CD4-positive, alpha-beta T cell (primary cell): Measurements from ENCODE around the gene WWC2. TPM values are rescaled to one million over a fixed set of nuclear protein-coding genes. Genes with fewer than 3 reads are reported as not detected.

Experiments
- ATAC-seq: fragments of 200-7000 bp; cut with Tn5 transposase; one replicate; pipeline ENCODE4 v1.10.0; 2022; ENCODE audit warnings: mild to moderate bottlenecking; ENCODE audit not compliant: poor library complexity
- CTCF ChIA-PET: fragments of 350-600 bp; sonication (Branson Sonifier 250); formaldehyde crosslinking; loops from one replicate; lab custom pipeline; 2021; ENCODE audit warnings: antibody characterized with exemption, inconsistent platforms; lab: Charles Lee
- POLR2A ChIA-PET: fragments of 350-600 bp; sonication (Branson Sonifier 250); formaldehyde crosslinking; loops from one replicate; lab custom pipeline; 2021; ENCODE audit warnings: antibody characterized with exemption, inconsistent platforms; lab: Charles Lee
- DNase-seq, 14 experiments: peaks; one replicate each; pipeline ENCODE4 v3.0.0-alpha.2; 2013 to 2020; ENCODE audit warnings: mixed read lengths in 2 of 14
- H3K27ac ChIP-seq, 2 donors: one replicate each; pipeline versions ENCODE4 v1.5.1 to v1.7.0; 2013; ENCODE audit warnings: low read length in 2 of 2, low read depth in 1 of 2, mild to moderate bottlenecking in 1 of 2
- H3K27me3 ChIP-seq, 2 experiments: 1 replicate in 1 of 2; 2 replicates in 1 of 2; pipeline versions ENCODE4 v1.6.1 to v1.7.0; 2013; ENCODE audit warnings: low read length in 2 of 2, control low read depth in 1 of 2, mild to moderate bottlenecking in 1 of 2, moderate library complexity in 1 of 2; ENCODE audit not compliant: insufficient read depth in 2 of 2, control insufficient read depth in 1 of 2
- H3K36me3 ChIP-seq: one replicate; pipeline ENCODE4 v1.6.1; 2013; ENCODE audit warnings: low read length, control low read depth; ENCODE audit not compliant: insufficient read depth
- H3K4me1 ChIP-seq: one replicate; pipeline ENCODE4 v1.6.1; 2013; ENCODE audit warnings: low read length, control low read depth; ENCODE audit not compliant: insufficient read depth
- H3K4me3 ChIP-seq: one replicate; pipeline ENCODE4 v1.5.1; 2013; ENCODE audit warnings: mild to moderate bottlenecking, low read length, moderate library complexity
- H3K9me3 ChIP-seq, 2 experiments: 1 replicate in 1 of 2; 2 replicates in 1 of 2; pipeline versions ENCODE4 v1.6.1 to v1.7.0; 2013; ENCODE audit warnings: low read length in 2 of 2, mild to moderate bottlenecking in 2 of 2, control low read depth in 1 of 2, moderate library complexity in 1 of 2; ENCODE audit not compliant: control insufficient read depth in 1 of 2, insufficient read depth in 1 of 2
- H3K27ac Mint-ChIP-seq: one replicate; pipeline ENCODE4 v1.8.0; 2020; ENCODE audit warnings: mixed read lengths
- H3K27me3 Mint-ChIP-seq: one replicate; pipeline ENCODE4 v1.8.0; 2021; ENCODE audit warnings: mixed read lengths
- H3K36me3 Mint-ChIP-seq: one replicate; pipeline ENCODE4 v1.8.0; 2021; ENCODE audit warnings: low read depth, mixed read lengths
- H3K4me1 Mint-ChIP-seq: one replicate; pipeline ENCODE4 v1.8.0; 2021; ENCODE audit warnings: low read depth, mixed read lengths
- H3K4me3 Mint-ChIP-seq: one replicate; pipeline ENCODE4 v1.8.0; 2020; ENCODE audit warnings: mild to moderate bottlenecking, mixed read lengths
- H3K9me3 Mint-ChIP-seq: one replicate; pipeline ENCODE4 v1.8.0; 2020; ENCODE audit warnings: mixed read lengths
- CTCF ChIP-seq: fragments of 200-600 bp; IDR thresholded peaks from one replicate; pipeline ENCODE4 v1.8.0; 2022; ENCODE audit warnings: antibody characterized with exemption, mild to moderate bottlenecking
- intact Hi-C, 2 experiments: fragments of 100-400 bp; cut with DNase I in 1 of 2; cut with micrococcal nuclease in 1 of 2; formaldehyde crosslinking; loops; one replicate each; pipeline versions ENCODE4 v1.15.1 to v1.9.0; 2023 to 2025; cut with DNase I, micrococcal nuclease
- total RNA-seq, 174 experiments: library from RNA in 2 of 174; stranded (reverse) in 2 of 174; gene quantifications; one replicate each; pipeline ENCODE4 v1.2.3 and lab custom pipeline; 2021 to 2026

The WWC2 gene
- total RNA-seq, 2 experiments from 2014 or later, result 4.1 to 4.9 TPM

- H3K9me3 ChIP-seq, result peaks cover 0 to 9% of the 10 kb centered on the region in 2 experiments
- no peak for TF ChIP-seq CTCF
- no peak overlapping the region for H3K4me3 ChIP-seq
- DNase-seq (no peak), ATAC-seq (no peak)
- intact Hi-C loops, result no loop called here
- H3K4me1 Mint-ChIP-seq, result peaks cover 15% of the 10 kb centered on the region
- H3K27me3 ChIP-seq, result peaks cover 13 to 31% of the 10 kb centered on the region in 2 experiments
- H3K27ac ChIP-seq, result no peak overlapping the region
- peaks cover 31% of the 10 kb centered on the region for H3K27me3 Mint-ChIP-seq
- H3K4me3 Mint-ChIP-seq, result no peak overlapping the region
- POLR2A ChIA-PET, result no interaction called here
- H3K4me1 ChIP-seq, result peaks cover 19% of the 10 kb centered on the region
- H3K9me3 Mint-ChIP-seq, result no peaks in the 10 kb centered on the region
- H3K36me3 ChIP-seq, result no peaks in the 10 kb centered on the region
- H3K27ac Mint-ChIP-seq, result no peak overlapping the region
- CTCF ChIA-PET, result no interaction called here
- no peaks in the 10 kb centered on the region for H3K36me3 Mint-ChIP-seq
Measured at GRCh38 chr4:183101956-183102480, 3.0 kb downstream of the WWC2 start.

- no peaks in the 10 kb centered on the region for H3K36me3 Mint-ChIP-seq
- peaks cover 10 to 20% of the 10 kb centered on the region in 2 experiments for H3K27me3 ChIP-seq
- H3K4me3 ChIP-seq, result no peak overlapping the region
- H3K27ac Mint-ChIP-seq, result no peak overlapping the region
- TF ChIP-seq CTCF, result no peak
- H3K9me3 Mint-ChIP-seq, result no peaks in the 10 kb centered on the region
- no peaks in the 10 kb centered on the region for H3K9me3 ChIP-seq
- no peak for DNase-seq
- peaks cover 34% of the 10 kb centered on the region for H3K27me3 Mint-ChIP-seq
- intact Hi-C loops, result no loop called here
- H3K27ac ChIP-seq, result no peak overlapping the region
- POLR2A ChIA-PET, result no interaction called here
- CTCF ChIA-PET, result no interaction called here
- H3K4me3 Mint-ChIP-seq, result no peak overlapping the region
- no peaks in the 10 kb centered on the region for H3K36me3 ChIP-seq
- peaks cover 7% of the 10 kb centered on the region for H3K4me1 Mint-ChIP-seq
- peaks cover under 1% of the 10 kb centered on the region for H3K4me1 ChIP-seq
- no peak for ATAC-seq
Measured at GRCh38 chr4:183105092-183105491, 6.0 kb downstream of the WWC2 start.

GRCh38 chr4:183106839-183107238, 7.8 kb downstream of the WWC2 start:
- no peaks in the 10 kb centered on the region for H3K36me3 Mint-ChIP-seq
- H3K4me1 Mint-ChIP-seq, result no peaks in the 10 kb centered on the region
- H3K4me3 Mint-ChIP-seq, result no peak overlapping the region
- Histone ChIP-seq H3K27ac (no peak overlapping the region), H3K9me3 (no peaks in the 10 kb centered on the region), H3K36me3 (no peaks in the 10 kb centered on the region), H3K27me3 (peaks cover 5 to 7% of the 10 kb centered on the region in 2 experiments), H3K4me1 (no peaks in the 10 kb centered on the region), H3K4me3 (no peak overlapping the region)
- ATAC-seq, result no peak
- POLR2A ChIA-PET, result no interaction called here
- CTCF ChIA-PET, result no interaction called here
- H3K27me3 Mint-ChIP-seq, result peaks cover 23% of the 10 kb centered on the region
- no peak for TF ChIP-seq CTCF
- intact Hi-C loops, result no loop called here
- H3K9me3 Mint-ChIP-seq, result no peaks in the 10 kb centered on the region
- no peak overlapping the region for H3K27ac Mint-ChIP-seq
- DNase-seq, result no peak
